Activated CD4-positive, alpha-beta T cell treated with anti-CD3 and anti-CD28 coated beads, Interleukin-2, amount 50 U/mL, for 16 hours (primary cell): ENCODE measurements around the gene ZIC4.

Experiments
- DNase-seq: peaks from one replicate; pipeline ENCODE4 v3.0.0-alpha.2; 2020

The ZIC4 gene

DNA sequence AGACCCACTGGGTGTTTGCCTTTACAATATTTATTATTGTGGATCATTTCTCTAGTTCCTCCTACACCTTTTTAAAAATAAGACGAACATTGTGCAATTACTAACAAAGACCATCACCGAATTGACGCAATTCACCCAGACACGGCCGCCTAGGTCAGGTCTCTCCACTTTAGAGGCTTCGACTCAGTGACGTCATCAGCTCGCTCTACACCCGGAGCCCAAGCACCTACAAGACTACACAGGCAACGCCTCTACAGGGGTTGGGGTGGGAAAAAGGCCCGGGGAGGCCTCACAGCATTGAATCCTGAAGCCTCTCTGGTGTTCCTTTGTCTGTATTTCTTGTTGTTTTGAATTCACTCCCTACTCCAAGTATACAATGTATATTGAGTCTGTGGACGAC is 16.6 kb downstream of the ZIC4 start:
- no peak for DNase-seq

DNA sequence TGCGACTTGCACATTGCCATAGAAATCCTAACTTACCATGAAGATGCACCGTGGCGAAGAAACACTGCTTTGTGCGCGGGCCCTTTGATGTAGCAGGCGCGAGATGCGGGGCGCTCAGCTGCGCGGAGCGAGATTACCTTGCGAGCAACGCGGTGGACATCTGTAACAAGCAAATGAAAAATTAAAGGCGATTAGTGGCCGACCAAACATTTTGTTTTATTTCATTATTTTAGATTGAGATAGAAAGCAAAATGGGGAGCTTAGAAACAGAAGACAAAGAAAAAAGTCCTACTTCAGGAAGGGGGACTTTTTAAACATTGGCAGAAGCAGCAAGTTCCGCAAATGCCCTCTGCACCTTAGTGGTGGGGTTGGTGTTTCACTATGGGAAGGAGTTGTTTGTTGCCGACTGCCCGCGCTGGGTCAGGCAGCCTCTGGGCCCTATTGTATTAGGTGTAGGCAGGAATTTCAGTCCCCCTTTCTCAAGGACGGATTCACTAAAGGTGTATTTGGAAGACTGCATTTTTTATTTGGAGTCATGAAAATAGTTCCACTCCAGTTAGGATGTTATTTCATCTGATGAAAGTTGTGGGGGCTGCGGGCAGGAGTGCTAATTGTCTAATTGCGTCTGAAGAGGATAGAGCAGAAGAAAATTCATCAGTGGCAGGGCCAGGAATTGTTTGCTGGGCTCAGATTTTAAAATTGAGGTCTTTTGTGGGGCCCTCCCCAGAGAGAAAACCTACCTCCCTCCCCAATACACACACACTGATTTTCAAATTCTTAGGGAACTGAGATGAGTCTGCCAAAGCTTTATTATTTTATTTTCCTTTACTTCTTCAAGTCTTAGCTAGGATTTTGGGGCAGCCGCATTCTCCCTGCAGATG is 17.4 kb downstream of the ZIC4 start:
- DNase-seq: no peak

DNA sequence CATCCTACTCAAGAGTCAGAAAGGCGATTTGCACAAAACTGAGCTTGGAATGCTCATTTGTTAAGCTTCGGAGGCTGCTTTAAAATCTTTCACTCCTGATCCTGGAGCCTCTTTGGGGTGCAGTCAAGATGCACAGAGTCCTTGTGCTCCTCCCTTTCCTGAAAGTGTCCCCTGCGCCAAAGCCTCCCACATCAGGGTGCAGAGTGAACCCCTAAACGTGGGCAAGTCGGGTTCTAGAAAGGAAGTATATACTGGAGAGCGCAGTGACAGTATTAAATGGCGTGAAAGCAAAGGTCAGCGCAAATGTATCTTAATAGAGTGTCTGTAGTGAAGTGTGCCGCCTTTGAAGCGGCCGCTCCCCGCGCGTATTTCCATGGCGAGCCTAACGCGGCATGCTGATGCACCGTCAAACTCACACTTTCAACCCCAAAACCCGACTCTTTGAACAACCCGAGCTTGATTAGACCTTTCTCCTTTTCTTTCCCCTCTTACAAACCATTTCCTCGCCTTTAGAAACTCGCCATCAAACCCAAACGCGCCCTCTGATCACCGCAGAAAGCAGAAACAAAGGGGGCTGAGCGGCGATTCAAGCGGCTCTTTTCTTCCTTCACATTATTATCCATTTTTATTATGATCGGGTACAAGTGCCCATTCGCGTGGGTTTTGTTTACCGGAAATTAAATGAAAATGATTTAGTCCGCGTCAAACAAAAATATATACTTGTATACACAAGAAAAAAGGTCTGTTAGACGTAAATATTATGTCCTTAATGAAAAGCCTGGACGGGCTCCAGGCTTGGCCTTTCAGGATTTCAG is 18.3 kb downstream of the ZIC4 start:
- no peak for DNase-seq

DNA sequence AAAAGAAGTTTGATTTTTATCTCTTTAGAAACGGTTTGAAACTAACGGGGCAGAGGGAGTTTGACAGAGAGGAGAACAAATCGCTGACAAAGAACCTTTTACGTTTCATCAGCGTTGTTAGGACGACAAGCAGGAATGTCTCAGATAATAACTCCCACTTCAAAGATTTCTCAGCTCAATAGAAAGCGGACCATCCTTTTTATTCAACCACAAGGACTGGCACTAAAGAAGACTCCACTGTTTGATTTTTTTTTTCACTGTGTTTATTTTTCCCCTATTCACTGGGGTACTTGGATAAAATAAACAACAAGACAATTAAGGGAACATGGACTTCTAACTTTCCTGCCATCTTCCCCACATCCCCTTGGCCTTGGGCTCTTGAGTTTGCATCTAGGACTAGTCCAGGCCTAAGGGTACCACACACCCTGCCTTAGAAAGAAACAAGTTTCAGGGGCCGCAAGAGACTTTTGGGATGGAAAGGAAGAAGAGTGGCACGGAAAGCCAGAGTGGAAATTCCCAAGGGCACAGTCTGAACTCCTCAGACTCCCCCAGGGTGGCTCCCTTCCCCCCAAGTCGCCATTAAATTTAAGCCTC is 19.0 kb downstream of the ZIC4 start:
- DNase-seq: no peak

DNA sequence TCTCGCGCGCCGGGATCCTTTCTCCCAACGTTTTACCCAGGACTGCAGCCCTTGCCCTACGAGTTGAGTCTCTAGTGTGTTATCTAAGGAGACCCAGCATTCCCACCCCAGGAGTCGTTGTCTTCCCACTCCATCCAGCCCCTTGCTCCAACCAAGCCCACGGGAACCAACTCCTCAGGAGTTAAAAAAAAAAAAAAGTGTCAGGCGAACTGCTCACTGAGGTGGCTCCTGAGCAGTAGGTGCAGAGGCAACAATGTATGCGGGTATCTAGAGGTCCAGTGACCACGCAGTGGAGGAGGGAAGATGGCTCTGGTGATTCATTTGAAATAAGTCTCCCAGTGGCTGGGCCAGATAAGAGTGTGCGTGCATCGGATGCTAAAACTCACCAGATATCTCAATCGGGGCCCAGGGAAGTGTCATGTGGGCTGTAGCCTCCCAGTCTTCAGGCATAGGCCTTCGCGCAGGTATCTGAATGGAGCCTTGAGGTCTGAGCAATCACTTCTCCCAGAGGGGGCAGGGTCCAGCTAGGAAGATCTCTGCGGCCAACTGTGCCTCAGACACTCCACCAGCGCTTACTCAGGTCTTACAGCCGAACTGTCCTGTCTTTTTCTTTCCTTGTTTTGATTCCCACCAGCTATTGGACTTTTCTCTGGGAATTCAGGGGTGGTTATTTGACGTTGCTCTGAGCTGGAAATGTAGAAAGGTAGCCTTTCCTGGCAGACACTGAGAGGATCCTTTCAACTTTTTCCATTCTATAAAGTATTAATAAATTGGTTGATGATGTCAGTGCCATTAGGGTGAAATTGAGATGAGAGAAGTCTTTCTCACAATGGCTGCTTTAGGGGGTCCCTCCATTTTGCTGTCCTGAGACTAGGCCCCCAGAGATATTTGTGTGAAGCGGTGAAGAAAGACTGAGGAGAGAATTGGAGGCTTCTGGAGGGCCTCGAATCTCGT is 21.0 kb downstream of the ZIC4 start:
- DNase-seq: no peak

DNA sequence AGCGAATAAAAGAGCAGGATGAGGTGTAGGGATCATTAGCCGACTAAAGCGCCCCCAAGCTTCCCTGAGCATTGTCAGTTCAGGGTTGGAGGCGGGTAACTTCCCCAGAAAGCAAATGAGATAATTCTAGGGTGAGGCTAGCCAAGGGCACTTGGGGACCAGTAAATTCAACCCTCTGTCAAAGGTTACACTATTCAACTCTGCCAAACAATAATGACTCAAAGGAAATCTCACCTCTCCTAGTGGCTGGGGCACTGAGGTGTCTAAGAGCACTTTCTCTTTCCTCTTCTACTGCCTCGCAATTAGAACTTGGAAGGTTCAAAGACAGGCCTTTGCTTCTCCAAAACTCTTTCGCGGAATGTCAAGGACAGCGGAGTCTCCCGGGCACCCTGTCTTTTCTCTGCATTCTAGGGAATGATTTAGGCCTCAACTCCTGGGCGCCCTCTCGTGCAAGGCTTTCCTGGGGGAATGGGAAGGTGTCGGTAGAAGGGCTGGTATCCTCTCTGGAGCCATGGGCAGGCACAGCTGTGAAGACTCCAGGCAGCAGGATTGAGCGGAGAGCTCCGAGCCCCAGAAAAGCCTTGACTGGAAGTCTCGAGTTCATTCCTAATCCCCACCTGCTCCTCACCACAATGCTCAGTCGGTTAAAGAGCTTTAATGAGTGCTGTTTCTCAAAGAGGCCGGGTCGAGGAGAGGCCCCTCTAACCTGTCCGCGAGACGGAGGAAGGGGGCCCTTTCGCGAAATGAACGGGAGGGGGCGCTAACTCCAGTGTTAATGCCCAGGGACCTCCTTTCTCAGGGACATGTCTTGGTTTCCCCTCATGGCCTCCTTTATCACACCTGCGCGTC is 21.9 kb downstream of the ZIC4 start:
- DNase-seq: no peak

DNA sequence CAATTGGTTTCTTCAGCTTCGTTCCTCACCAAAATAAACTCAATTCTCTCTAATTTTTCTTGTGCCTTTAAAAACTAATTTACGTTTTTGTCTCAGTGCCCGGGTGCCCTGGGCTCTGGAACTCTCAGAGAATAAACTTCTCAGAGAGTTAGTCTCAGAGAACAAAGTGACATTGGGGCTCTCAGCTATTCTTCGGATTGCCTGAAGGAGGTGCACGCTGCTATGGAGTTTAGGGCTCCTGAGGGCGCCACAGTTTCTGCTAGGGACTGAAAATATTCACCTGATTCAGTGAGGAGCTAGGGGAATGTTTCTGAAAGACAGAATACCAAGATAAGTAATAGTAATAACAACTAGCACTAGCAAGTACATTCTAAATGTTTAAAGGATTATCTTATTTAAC is 22.7 kb downstream of the ZIC4 start:
- no peak for DNase-seq

DNA sequence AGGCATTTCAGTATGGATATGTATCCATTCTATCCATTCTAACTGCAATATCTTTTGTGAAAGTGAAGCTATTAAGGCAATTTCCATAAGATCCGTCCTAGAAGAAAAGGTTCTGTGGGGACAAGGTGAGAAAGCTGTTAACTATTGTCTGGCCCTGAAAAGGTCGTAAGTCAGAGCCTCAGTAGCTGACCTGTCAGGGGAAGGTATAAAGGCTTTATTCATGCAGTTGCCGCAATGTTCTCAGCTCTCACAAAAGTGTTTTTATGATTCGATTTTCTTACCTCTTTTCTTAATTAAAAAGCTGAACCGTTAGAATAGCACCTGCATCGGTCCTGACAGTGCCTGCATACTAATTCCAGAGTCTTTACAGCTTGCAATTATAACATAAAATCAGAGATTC is 24.7 kb downstream of the ZIC4 start:
- no peak for DNase-seq

DNA sequence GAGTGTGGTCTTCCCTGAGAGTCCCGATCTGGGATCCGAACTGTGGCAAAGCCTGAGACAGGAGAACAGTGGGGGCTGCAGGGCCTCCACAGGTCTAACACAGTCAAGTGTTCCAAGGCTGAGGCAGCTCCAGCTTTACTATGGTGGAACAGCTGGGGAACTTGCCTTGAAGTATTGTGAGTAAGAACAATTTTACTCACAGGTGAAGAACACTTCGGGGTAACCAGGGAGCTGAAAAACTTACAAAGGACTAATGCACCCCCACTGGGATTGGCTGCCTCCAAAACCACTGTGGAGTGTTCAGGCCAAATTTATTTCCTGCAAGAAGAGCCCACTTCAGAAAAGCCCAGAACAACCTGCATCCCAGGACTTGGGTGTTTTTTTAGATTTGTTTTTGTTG is 25.4 kb downstream of the ZIC4 start:
- no peak for DNase-seq

DNA sequence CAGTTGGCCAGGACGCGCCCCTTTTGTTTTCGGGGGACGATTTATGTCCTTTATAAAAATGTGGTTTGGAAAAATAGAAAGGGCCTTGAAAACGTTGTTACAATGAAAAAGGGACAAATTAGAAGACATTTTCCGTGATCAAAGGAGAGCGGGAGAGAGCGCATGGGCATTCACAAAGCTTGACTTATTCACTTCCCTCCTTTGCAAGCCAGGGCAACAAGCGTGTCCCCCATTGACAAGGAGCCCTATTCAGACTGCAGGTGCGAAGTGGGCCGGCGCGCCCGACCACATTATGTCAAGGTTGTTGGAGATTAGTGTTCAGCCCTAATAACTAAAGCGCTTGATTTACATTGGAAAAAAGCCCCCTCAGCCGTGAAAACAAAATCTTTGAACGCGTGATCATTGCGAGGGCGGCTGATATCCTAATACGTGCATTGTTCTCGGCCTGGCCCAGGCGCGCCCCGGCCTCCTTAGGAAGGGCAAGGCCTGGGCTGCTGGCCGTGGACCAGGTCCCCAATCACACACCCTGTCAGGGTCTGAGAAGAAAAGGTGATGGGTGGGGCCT is 25.9 kb downstream of the ZIC4 start:
- no peak for DNase-seq

DNA sequence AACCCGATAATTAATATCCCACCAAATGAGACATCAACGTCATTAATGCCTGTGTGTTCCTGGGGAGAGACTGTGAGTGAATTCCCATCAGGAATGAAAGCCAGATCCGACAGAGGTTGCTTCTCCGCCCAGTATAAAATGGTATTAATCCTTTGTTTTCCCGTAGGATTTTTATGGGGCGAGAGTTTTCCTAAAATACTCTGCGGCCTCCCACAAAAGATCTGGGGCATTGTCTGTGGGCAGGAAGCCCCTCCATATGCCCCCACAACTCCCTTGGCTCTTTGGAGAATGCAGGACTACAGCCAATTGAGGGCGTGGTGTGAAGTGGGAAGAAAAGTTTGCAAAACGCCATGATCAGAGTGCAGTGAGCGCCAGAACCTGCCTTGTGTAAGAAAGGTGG is 26.7 kb downstream of the ZIC4 start:
- no peak for DNase-seq

DNA sequence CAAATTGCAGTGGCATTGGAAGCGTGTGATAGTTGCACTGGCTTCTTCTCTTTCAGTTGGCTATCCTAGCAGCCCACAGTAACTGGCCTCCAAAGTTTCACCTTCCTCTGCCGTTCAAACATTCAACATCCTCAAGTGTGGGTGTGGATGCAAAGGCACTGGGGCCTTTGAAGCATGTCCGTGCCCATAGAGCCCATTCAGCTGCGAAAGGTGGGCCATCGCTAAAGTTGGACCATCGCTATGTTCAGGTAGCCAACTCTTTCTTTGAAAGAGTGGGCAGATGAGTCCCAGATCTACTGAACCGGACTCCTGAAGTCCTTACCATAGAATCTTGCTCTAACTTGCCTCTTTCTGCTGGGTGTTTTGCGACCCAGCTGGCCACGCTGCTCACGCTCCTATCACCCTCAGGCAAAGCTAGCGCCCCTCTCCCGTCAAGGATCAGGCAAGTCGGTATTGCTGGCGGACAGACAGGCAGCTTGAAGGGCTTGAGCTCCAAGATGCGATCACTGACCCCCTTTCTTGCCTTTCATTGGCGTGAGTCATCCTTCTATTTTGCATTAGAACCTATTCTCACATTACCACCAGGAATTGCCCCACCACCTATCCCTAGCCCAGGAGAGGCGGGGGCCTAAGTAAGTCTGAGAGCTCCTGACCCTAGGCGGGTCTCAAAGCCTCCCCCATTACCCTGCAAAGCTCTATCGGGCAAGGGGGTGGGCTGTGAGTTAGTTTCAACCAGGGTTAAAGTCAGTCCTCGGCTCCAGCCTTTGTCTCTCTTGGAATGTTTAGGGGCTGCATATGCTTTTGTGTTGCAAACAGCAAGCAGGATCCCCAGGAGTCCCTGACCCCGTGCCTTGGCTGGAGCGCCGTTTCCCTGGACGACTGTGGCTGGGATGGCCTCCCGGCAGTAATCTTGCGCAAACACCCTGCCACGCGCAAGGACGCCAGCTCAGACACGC is 28.7 kb downstream of the ZIC4 start:
- DNase-seq: no peak

DNA sequence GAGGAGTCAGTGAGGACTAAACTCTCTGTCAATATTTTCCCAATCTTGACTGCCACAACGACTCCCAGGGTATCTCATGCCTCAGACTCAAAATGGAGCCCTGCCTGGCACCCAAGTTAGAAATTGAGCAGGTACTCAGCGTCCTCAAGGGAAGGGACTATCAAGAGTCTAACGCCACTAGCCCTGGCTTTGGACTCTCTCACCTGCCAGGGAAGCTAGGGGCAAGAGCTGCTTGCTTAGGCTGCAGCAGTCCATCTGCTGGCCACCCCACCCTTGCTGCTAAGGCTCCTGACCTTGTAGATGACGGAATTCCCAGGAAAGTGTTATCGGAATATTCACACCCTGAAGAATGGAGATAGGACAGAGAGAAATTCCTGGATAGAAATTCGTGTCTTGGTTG is 33.0 kb downstream of the ZIC4 start:
- no peak for DNase-seq

DNA sequence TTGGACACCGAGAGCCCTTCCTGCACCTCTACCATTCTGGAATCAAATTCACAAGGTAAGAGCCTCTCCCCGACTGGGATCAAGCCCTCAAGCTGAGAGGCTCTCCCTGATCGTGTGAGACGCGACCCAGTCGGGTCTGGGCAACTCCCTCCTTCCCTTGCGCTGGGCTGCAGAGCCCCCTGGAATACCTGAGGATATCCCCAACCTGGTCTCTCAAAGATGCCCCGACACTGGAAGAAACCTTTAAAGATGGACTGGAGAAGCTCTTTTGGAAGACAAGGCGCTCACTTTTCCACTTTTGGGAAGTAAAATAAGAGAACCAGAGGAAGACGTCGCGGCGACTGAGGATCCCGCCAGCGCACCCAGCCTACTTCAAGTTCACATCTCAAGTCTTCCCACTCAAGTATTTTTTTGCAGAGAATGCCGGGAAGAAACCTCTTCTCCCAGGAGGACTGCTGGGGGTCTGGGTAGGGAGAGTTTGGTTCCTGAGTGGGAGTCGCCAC is 33.8 kb downstream of the ZIC4 start:
- DNase-seq: no peak

DNA sequence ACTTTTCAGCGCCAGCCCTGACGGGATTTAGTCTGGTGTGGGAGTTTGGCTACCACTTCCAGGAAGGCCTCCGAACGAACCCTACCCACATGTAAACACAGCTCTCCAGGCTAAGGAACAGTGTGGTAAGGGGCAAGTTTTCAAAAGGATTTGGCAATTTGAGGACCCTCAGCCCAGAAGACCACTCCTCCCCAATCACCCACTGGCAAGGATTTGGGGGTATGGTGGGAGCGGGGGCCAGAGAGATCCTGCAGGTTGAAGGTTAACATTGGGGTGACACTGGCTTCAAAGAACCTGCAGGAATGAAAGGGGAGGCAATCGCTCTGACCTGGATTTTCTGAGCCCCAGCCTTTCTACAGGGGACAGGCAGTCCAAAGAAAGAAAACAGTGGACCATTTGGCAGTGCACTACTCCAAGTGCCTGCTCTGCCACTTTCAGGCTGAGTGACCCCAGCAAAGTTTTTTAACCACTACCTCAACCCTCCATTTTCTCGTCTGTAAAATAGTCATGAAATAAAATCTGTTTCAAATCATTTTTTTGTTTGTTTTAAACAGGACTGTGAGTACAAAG is 34.5 kb downstream of the ZIC4 start:
- DNase-seq: no peak

DNA sequence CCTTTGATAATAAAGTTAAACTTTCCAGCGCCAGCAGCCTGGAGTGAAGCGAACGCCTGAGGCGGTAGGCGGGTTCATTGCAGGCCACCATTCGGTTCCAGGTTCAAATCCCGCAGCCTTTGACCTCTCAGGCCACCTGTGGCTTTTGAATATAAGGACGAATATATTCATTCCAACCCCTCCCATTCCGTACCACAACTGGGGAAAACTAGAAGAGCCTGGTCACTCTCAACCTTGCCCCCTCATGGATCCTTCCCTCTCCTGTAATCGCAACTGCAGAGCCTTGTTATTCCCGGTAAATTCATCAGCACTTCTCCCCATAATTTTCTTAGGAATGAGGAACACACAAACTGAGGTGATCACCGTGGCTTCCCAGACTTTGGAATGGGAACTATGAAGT is 35.2 kb downstream of the ZIC4 start:
- no peak for DNase-seq

DNA sequence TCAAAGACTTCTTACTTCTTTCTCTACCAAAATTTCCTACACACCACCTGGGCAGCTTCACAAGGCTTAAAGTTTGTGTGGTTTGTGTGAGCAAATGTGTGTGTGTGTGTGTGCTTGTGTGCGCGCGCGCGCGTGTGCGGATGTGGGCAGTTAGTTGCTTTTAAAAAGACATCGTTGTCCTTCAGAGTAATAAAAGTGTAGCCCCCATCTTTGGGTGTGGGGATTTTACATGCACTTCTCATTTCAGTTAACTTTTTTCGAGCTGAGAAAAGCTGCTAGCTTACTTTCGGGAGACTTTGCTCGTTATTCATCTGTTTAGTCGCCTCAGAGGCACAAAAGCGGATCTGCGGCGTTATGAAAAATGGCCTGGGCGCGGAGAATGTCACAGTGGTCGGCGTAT is 36.0 kb downstream of the ZIC4 start:
- DNase-seq: no peak

DNA sequence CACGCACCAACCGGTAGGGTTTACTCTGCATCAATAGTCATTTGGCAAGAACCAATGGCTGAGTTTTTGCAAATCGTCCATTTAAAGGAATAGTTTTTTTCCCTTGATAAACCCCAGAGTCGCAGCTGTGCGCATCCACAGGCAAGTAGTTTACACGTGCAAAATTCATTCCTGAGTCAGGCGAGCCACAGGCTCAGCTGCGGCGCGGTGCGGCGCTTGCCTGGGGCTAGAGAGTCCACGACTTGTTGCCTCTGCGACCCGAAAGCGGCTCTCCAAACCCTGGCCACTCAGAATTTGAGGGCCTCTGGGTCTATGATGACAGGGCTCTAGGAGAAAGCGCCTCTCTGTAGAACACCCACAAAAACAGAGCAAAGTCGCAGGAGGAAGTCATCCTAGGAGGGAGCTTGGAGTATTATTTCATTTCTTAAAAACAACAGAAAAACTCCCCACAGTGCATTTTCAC is 36.7 kb downstream of the ZIC4 start:
- DNase-seq: no peak

DNA sequence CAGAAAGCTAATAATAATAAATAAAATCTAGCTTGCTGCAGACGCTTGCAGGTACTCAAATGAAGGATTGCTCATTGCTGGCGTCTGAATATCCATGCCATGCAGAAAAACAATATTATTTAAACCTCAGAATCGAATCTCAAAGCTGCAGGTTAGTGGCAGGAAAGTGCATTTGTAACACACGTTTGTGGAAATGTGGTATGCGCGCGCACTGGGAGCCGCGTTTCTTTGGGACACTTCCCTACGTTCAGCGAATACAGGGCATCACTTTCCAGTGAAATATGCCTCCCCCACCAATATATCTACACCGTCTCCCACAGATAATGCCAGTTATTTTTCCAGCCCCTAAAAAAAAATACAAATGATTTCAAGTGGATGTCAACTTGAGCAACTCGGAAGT is 37.1 kb downstream of the ZIC4 start:
- DNase-seq: no peak
